ENCODE results near the gene FGD6.

- TF ChIP-seq POLR2A (IDR thresholded peaks at IDR 0.05) (no peak), CTCF (IDR thresholded peaks at IDR 0.05) (no peak)
Observed at GRCh38 chr12:95124106-95124505, 93.2 kb downstream of the FGD6 start.
